ENCODE data around the gene DTWD2.
"Not testable (repeated sequence)": the region's sequence is repeated elsewhere in the genome, so short reads cannot be mapped to it uniquely, and the experiment has no call there.

DNA sequence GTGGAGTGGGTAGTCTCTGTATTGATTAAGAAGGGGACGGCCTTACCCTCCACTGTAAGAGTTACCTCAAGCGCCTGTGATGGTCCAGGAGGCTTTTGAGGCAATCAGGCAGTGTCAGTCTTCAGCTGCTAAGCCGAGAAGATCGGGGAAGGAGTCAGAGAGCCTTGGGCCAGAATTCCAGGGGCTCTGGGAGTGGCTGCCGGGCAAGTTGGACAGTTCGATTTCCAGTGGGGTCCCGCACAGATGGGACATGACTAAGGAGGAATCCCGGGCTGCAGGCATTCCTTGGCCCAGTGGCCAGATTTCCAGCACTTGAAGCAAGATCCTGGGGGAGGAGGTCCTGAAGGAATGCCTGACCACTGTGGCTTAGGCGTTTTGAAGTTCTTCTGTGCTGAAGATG, 38.0 kb downstream of the DTWD2 start:
- TF ChIP-seq, protein P1, sequence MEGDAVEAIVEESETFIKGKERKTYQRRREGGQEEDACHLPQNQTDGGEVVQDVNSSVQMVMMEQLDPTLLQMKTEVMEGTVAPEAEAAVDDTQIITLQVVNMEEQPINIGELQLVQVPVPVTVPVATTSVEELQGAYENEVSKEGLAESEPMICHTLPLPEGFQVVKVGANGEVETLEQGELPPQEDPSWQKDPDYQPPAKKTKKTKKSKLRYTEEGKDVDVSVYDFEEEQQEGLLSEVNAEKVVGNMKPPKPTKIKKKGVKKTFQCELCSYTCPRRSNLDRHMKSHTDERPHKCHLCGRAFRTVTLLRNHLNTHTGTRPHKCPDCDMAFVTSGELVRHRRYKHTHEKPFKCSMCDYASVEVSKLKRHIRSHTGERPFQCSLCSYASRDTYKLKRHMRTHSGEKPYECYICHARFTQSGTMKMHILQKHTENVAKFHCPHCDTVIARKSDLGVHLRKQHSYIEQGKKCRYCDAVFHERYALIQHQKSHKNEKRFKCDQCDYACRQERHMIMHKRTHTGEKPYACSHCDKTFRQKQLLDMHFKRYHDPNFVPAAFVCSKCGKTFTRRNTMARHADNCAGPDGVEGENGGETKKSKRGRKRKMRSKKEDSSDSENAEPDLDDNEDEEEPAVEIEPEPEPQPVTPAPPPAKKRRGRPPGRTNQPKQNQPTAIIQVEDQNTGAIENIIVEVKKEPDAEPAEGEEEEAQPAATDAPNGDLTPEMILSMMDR (IDR thresholded peaks at IDR 0.05), result not testable (repeated sequence)
- TF ChIP-seq ZFX (IDR thresholded peaks at IDR 0.05; ENCODE audit: borderline replicate concordance), result not testable (repeated sequence)
